GM12878 (cell line): ENCODE measurements around the gene NANOGP8. TPM values are rescaled to one million over a fixed set of nuclear protein-coding genes. Genes with fewer than 3 reads are reported as not detected.

Experiments
- ATAC-seq: fragments of 200-7000 bp; cut with Tn5 transposase; 3 replicates; pipeline ENCODE4 v1.9.1; 2020; ENCODE audit warnings: mild to moderate bottlenecking, moderate library complexity
- BruUV-seq: library from RNA; stranded (reverse); fragments of 400-500 nt; replicated peaks from 2 replicates; lab custom pipeline; 2021; lab: Mats Ljungman, UMichigan
- CTCF ChIA-PET: fragments of 300-600 bp; sonication (Branson Sonifier 250); formaldehyde crosslinking; extraction: SDS; loops from one replicate; lab custom pipeline; 2021; ENCODE audit warnings: inconsistent platforms; lab: Yijun Ruan, JAX
- POLR2A ChIA-PET: fragments of 350-600 bp; formaldehyde crosslinking; extraction: SDS; loops from one replicate; lab custom pipeline; 2021; ENCODE audit warnings: inconsistent platforms; lab: Charles Lee
- RAD21 ChIA-PET: fragments of 300-600 bp; sonication (Branson Sonifier 250); formaldehyde crosslinking; loops from one replicate; lab custom pipeline; 2023; ENCODE audit warnings: antibody characterized with exemption; ENCODE audit not compliant: unreplicated experiment; lab: Charles Lee
- SMC1A ChIA-PET: fragments of 300-600 bp; sonication (Branson Sonifier 250); formaldehyde crosslinking; loops from one replicate; lab custom pipeline; 2023; ENCODE audit not compliant: unreplicated experiment, uncharacterized antibody; lab: Charles Lee
- DNase-seq: peaks from one replicate; pipeline ENCODE4 v3.0.0-alpha.2; 2011; ENCODE audit warnings: low read depth, low spot score
- FAIRE-seq: peaks from 3 replicates; lab custom pipeline; 2011; peaks lifted over from hg19 to GRCh38; lab: Jason Lieb, UNC
- H2AFZ ChIP-seq: 2 replicates; pipeline ENCODE4 v1.6.0; 2011; ENCODE audit warnings: low read depth, low read length, control low read depth; ENCODE audit not compliant: control insufficient read depth
- H3K27ac ChIP-seq: 2 replicates; pipeline ENCODE4 v1.5.1; 2011; ENCODE audit warnings: control low read depth; ENCODE audit not compliant: control insufficient read depth, insufficient read depth
- H3K27me3 ChIP-seq, 2 experiments: replicated peaks in 1 of 2; 2 replicates each; pipeline versions ENCODE4 v1.6.0 to v1.6.1; 2011; ENCODE audit warnings: low read length in 1 of 2; ENCODE audit not compliant: control insufficient read depth in 2 of 2, insufficient read depth in 2 of 2
- H3K36me3 ChIP-seq, 2 experiments: 2 replicates each; pipeline ENCODE4 v1.5.1; 2011; ENCODE audit warnings: low read length in 1 of 2; ENCODE audit not compliant: control insufficient read depth in 2 of 2, insufficient read depth in 2 of 2
- H3K4me1 ChIP-seq: 2 replicates; pipeline ENCODE4 v1.6.1; 2011; ENCODE audit warnings: mild to moderate bottlenecking, low read length, moderate library complexity, mixed read lengths; ENCODE audit not compliant: control insufficient read depth, insufficient read depth
- H3K4me2 ChIP-seq: 2 replicates; pipeline ENCODE4 v1.6.0; 2011; ENCODE audit warnings: control low read depth; ENCODE audit not compliant: control insufficient read depth, insufficient read depth
- H3K4me3 ChIP-seq: fragments of 200-600 bp; sonication (generic); 2 replicates; pipeline ENCODE4 v1.5.1; 2016
- H3K79me2 ChIP-seq: 2 replicates; pipeline ENCODE4 v1.6.0; 2011; ENCODE audit warnings: low read length; ENCODE audit not compliant: control insufficient read depth, insufficient read depth
- H3K9ac ChIP-seq: 2 replicates; pipeline ENCODE4 v1.8.0; 2011; ENCODE audit warnings: low read length, control low read depth, mixed read lengths; ENCODE audit not compliant: control insufficient read depth, insufficient read depth
- H3K9me3 ChIP-seq: replicated peaks from 3 replicates; pipeline ENCODE4 v1.5.1; 2011; ENCODE audit warnings: mild to moderate bottlenecking, low read length; ENCODE audit not compliant: control insufficient read depth, insufficient read depth
- H4K20me1 ChIP-seq: 2 replicates; pipeline ENCODE4 v1.6.0; 2011; ENCODE audit not compliant: control insufficient read depth, insufficient read depth
- BCLAF1 ChIP-seq: fragments of 450-650 bp; IDR thresholded peaks from 2 replicates; pipeline ENCODE4 v1.6.1; 2017; ENCODE audit warnings: antibody characterized with exemption, mild to moderate bottlenecking, moderate library complexity
- JUNB ChIP-seq: IDR thresholded peaks from 2 replicates; pipeline ENCODE4 v1.6.1; 2016; ENCODE audit warnings: antibody characterized with exemption, mild to moderate bottlenecking
- PBX3 ChIP-seq: IDR thresholded peaks from 2 replicates; pipeline ENCODE4 v1.6.1; 2011; ENCODE audit warnings: mild to moderate bottlenecking, low read depth, low read length, moderate library complexity; ENCODE audit not compliant: insufficient replicate concordance
- PKNOX1 ChIP-seq: fragments of 450-650 bp; IDR thresholded peaks from 2 replicates; pipeline ENCODE4 v1.6.1; 2016; ENCODE audit warnings: mild to moderate bottlenecking
- TARDBP ChIP-seq: IDR thresholded peaks from 2 replicates; pipeline ENCODE4 v1.6.1; 2016; ENCODE audit warnings: borderline replicate concordance
- ZNF384 ChIP-seq: IDR thresholded peaks from 2 replicates; pipeline ENCODE4 v1.6.1; 2012; ENCODE audit warnings: low read depth, mild to moderate bottlenecking, low read length, improper control_type of control experiment, borderline replicate concordance
- WGBS: methylation state at CpG from one replicate; pipeline ENCODE4 v1.1.6; 2016; ENCODE audit warnings: low lambda C conversion rate; ENCODE audit not compliant: insufficient replicate concordance, insufficient coverage; ENCODE audit errors: missing lambda C conversion rate; 5-methylcytosine and 5-hydroxymethylcytosine counted together
- in situ Hi-C: fragments of 300-500 bp; cut with MboI; formaldehyde crosslinking; loops from 9 replicates; pipeline ENCODE4 v1.14.3; 2018; ENCODE audit warnings: mixed read lengths
- intact Hi-C: fragments of 100-400 bp; cut with micrococcal nuclease; formaldehyde crosslinking; loops from one replicate; pipeline ENCODE4 v1.14.2; 2022; ENCODE audit not compliant: unreplicated experiment
- polyA plus RNA-seq, 11 experiments: library from polyadenylated mRNA; depleted of rRNA in 4 of 11; unstranded in 6 of 11; stranded (reverse) in 5 of 11; fragments of >200 nt; fragmentation: Nextera tagmentation in 4 of 11; fragmentation: Illumina TruSeq in 1 of 11; extraction: Ambion mirVana in 4 of 11; extraction: Trizol in 1 of 11; gene quantifications; 1 replicate in 1 of 11; 2 replicates in 10 of 11; pipeline versions ENCODE4 v1.2.1 to v1.2.3, GENCODE V29; 2011 to 2016; ENCODE audit warnings: inconsistent platforms in 2 of 11, missing spikeins in 2 of 11, low read depth in 1 of 11
- total RNA-seq, 4 experiments: library from RNA; depleted of rRNA in 3 of 4; stranded (reverse); fragments of >200 nt in 3 of 4; fragmentation: Illumina TruSeq in 1 of 4; extraction: Trizol in 1 of 4; gene quantifications; 2 replicates each; pipeline versions ENCODE4 v1.2.1 to v1.2.3, GENCODE V29; 2013 to 2021

The NANOGP8 gene
- total and polyA plus RNA-seq, 10 of the 15 experiments (the other 5 are each of a cell fraction or from before 2014, with no cell fraction given) = not detected

GRCh38 chr15:35043373-35044095 is 41.6 kb downstream of the NANOGP8 start (continued):
- TF ChIP-seq ZNF384 (peak; percentile 47; the same call in 1 of the 2 replicates), BCLAF1 (no peak)

GRCh38 chr15:35040339-35041255 is 44.5 kb downstream of the NANOGP8 start:
- Histone ChIP-seq H3K4me3 (no peak overlapping the region), H3K27me3 (no peaks in the 10 kb centered on the region), H3K4me1 (no peaks in the 10 kb centered on the region), H2AFZ (peak overlapping the region; percentile 35; the same call in 1 of the 2 replicates), H4K20me1 (no peaks in the 10 kb centered on the region), H3K79me2 (no peaks in the 10 kb centered on the region), H3K9me3 (no peaks in the 10 kb centered on the region), H3K36me3 (no peaks in the 10 kb centered on the region)
- ATAC-seq = peak; percentile 72
- ChIA-PET SMC1A (interaction anchor here (1.3 kb wide), 1 partner anchor 23 kb away, joined by 3 read pairs; no protein-coding TSS in a partner anchor), CTCF (interaction anchor here (1.5 kb wide), 1 partner anchor 22 kb away, joined by 3 read pairs; no protein-coding TSS in a partner anchor)
- intact Hi-C loops = no loop called here
- peak; percentile 42 for TF ChIP-seq PBX3
- TF ChIP-seq PKNOX1 = peak; percentile 71; the same call in 1 of the 2 replicates
- TF ChIP-seq JUNB = peak; percentile 42; the same call in 1 of the 2 replicates
- no peak for TF ChIP-seq TARDBP
- TF ChIP-seq, all 136 proteins: peak for 3
- Histone ChIP-seq H3K27ac (no peak overlapping the region), H3K4me2 (no peak overlapping the region), H3K9ac (no peak overlapping the region)
- RAD21 ChIA-PET = interaction anchor here (1.0 kb wide), 1 partner anchor 53 kb away, joined by 3 read pairs; the partner anchor contains the start of gene ZNF770
- DNase-seq (no peak), FAIRE-seq (peak; percentile 73)
- in situ Hi-C loops = no loop called here
- WGBS = 27% methylated on average over 8 of the region's 8 CpGs
- BruUV-seq = no TSS peak
- POLR2A ChIA-PET = no interaction called here
